ENCODE data around the gene MCOLN1.
A peak's percentile ranks its signal among the peaks of the same experiment; 100 is the strongest.

Gene MCOLN1

DNA sequence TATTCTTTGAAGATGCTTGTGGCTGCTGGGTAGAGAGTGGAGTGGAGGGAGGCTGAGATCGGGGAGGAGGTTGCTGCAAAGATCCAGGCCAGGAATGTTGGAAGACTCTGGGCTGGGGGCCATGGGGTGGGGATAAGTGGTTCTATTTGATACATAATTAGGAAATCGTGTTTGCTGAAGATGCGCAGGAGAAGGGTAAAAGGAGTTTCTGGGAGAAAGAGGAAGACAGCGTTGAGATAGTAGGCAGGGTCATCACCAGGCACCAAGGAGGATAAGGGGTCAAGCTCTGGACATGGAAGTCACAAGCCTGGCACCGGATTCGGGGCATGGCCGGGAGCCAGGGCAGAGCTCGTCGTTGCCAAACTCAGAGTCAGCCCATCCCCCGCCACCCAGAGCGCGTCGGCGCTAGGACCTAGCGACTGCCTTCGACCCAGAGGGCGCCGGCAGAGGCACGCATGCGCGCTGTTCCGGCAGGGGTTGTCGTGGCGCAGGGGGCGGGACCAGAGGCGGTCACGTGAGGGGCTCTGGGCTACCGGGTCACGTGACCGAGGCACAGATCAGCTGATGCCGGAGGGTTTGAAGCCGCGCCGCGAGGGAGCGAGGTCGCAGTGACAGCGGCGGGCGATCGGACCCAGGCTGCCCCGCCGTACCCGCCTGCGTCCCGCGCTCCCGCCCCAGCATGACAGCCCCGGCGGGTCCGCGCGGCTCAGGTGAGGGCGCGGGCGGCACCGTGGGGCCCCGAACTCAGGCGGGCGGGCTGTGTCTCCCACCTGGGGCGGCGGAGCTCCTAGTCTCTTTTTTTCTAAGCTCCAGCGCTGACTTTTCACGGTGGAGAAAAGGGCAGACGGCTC lies at the start of gene MCOLN1:
Gene MCOLN1, plus strand, starts transcription at position 553 of the 851 bp plus-strand sequence. Its CDS starts 127 bp downstream, at position 680.
- TF ChIP-seq, protein P1, sequence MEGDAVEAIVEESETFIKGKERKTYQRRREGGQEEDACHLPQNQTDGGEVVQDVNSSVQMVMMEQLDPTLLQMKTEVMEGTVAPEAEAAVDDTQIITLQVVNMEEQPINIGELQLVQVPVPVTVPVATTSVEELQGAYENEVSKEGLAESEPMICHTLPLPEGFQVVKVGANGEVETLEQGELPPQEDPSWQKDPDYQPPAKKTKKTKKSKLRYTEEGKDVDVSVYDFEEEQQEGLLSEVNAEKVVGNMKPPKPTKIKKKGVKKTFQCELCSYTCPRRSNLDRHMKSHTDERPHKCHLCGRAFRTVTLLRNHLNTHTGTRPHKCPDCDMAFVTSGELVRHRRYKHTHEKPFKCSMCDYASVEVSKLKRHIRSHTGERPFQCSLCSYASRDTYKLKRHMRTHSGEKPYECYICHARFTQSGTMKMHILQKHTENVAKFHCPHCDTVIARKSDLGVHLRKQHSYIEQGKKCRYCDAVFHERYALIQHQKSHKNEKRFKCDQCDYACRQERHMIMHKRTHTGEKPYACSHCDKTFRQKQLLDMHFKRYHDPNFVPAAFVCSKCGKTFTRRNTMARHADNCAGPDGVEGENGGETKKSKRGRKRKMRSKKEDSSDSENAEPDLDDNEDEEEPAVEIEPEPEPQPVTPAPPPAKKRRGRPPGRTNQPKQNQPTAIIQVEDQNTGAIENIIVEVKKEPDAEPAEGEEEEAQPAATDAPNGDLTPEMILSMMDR (IDR thresholded peaks at IDR 0.05; ENCODE audit: low read depth, low read length, missing control alignments), result no peak
- peak; percentile 86 for DNase-seq (ENCODE audit: low read depth)
- H3K4me3 ChIP-seq (ENCODE audit: low read depth, low read length), result peak within 1 kb of the TSS; percentile 80

DNA sequence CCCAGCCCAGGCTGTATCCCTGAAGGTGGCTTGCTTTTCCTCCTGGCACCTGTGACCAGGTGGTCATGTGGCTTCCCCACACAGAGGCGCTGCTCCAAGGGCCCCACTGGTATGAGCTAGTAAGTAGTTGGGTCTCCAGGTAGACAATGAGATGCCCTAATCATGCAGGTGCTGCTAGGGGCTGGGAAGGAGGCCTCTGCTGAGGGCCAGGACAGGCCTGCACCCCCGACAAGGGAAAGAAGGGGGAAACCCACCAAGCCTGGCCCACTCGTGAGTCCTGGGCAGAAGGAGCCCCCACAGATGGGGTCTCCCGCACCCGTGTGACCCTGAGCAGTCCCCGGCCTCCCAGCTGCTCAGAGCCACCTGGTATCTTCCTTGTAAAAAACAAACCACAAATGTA lies 46.8 kb upstream of the MCOLN1 start:
- DNase-seq (ENCODE audit: low read depth), result no peak
- TF ChIP-seq, protein P1 (IDR thresholded peaks at IDR 0.05; ENCODE audit: low read depth, low read length, missing control alignments), result no peak
- H3K4me3 ChIP-seq (ENCODE audit: low read depth, low read length), result no peak overlapping the region

DNA sequence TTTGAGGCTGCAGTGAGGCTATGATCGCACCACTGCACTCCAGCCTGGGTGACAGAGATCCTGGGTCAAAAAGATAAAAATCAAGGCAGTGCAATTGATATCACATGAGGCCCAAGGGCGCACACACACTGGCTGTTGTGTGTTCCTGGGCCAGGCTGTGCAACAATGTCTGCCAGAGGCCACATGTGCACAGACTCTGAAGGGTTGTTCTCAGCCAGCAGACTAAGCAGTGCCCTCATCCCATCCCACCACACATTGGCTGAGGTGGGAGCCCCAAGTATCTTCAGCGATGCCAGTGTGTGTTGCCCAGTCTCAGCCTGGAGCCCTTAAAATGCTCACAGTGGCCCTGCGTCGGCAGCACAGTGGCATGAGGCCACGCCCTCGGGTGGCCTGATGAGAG lies 46.2 kb upstream of the MCOLN1 start:
- TF ChIP-seq, protein P1 (IDR thresholded peaks at IDR 0.05; ENCODE audit: low read depth, low read length, missing control alignments), result no peak
- no peak for DNase-seq (ENCODE audit: low read depth)
- H3K4me3 ChIP-seq (ENCODE audit: low read depth, low read length), result no peak overlapping the region

DNA sequence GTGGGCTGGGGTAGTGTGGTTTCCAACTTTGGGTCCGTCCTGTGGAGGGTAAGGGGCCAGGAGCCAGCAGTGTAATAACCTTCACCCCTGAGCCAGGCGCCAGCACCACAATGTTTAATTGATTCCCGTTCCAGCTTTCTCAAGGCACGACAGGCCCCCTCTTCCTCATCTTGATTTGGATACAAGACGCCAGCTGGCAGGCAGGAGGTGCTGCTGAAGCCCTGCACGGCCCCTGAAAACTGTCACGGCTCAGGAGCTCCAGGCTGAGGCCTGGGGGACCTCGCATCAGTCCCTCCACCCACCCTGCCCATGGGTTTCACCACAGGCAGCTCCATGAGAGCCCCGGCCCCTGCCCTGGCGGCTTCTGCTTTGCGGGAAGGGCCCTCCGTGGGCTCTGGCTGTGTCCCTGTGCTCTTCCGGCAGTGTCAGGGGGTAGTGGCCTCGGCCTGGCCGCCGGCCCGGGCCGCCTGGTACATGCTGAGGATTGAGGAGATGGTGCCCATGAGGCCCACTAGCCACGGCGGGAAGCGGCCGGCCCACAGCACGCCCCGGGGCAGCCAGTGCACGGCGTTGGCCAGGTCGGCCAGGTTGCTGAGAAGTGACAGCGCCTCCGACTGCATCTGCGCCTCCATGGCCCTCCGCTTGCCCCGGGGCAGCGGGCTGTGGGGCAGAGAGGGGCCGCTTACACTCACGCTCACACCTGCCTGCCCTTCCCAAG lies 45.5 kb upstream of the MCOLN1 start:
- DNase-seq (ENCODE audit: low read depth), result no peak
- H3K4me3 ChIP-seq (ENCODE audit: low read depth, low read length), result no peak overlapping the region
- TF ChIP-seq, protein P1 (IDR thresholded peaks at IDR 0.05; ENCODE audit: low read depth, low read length, missing control alignments), result no peak

DNA sequence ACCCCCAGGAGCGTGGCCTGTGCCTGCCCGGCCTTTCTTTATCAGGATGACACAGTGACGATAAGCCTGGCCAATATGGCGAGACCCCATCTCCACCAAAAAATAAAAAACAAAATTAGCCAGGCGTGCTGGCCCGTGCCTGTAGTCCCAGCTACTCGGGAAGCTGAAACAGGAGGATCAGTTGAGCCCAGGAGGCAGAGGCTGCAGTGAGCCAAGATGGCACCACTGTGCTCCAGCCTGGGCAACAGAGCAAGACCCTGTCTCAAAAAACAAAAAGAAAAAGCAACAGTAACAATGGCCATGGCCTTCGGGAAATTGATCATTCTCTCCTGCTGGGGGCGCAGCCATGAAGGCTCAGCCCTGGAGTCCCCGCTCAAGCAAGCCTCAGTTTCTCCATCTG lies 44.7 kb upstream of the MCOLN1 start:
- TF ChIP-seq, protein P1 (IDR thresholded peaks at IDR 0.05; ENCODE audit: low read depth, low read length, missing control alignments), result no peak
- DNase-seq (ENCODE audit: low read depth), result no peak
- no peak overlapping the region for H3K4me3 ChIP-seq (ENCODE audit: low read depth, low read length)

DNA sequence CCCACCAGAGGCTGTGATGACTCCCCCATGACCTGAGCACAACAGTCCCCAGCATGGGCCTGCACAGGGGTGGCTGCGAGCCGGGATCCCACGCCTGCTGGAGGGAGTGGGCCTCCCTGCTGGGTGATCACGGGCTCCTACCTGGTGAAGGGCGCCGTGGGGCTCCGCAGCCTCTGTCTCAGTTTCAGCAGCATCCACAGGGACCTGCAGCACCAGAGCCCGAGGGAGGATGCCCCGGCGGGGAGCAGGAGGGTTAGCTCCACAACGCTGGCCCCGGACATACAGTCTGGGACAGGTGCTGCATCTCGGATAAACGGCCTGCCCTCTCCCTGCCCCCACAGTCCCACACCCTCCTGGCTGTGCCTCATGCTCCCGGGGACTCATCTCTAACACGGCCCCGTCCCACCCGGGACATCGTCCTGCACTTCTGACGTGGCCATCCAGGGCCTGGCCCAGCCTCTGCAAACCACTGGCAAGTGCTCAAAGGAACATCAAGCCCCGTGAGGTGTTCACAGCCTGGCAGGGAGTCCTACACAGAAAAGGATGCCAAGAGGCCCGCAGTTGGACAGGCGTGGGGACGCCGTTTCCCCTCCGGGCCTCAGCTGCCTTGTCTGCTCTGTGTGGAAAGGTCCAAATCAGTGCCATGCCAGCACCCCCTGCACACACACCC lies 44.1 kb upstream of the MCOLN1 start:
- H3K4me3 ChIP-seq (ENCODE audit: low read depth, low read length), result no peak overlapping the region
- no peak for DNase-seq (ENCODE audit: low read depth)

More for the DNA sequence above, 44.1 kb upstream of the MCOLN1 start:
- TF ChIP-seq, protein P1 (IDR thresholded peaks at IDR 0.05; ENCODE audit: low read depth, low read length, missing control alignments), result no peak
